ENCODE measurements around the gene PCP2. TPM values are rescaled to one million over a fixed set of nuclear protein-coding genes. Genes with fewer than 3 reads are reported as not detected.

Gene PCP2
- total and polyA plus RNA-seq, 2 of the 13 experiments (the other 11 are each of a cell fraction or from before 2014, with no cell fraction given) = 0.62 TPM; not detected in 1

GRCh38 chr19:7674010-7675005, 40.8 kb upstream of the PCP2 start:
- Histone ChIP-seq H3K9me3 (ENCODE audit: low read length) (no peaks in the 10 kb centered on the region), H3K4me2 (ENCODE audit: low read depth, low read length) (no peak overlapping the region), H2AFZ (ENCODE audit: low read length) (no peak overlapping the region), H3K27me3 (ENCODE audit: control insufficient read depth in 1 of 2, insufficient read depth in 2 of 2, low read length in 2 of 2) (peaks cover 3 to 35% of the 10 kb centered on the region in 2 experiments; a peak in 2 of 5 replicates), H3K4me3 (replicated peaks in 1 of 3; ENCODE audit: insufficient read depth in 1 of 3, low read depth in 2 of 3, low read length in 3 of 3) (no peak overlapping the region), H3K4me1 (ENCODE audit: insufficient read depth, low read length) (peaks cover 14% of the 10 kb centered on the region), H3K27ac (ENCODE audit: extremely low read length, insufficient read depth, low read length) (no peak overlapping the region), H3K36me3 (replicated peaks in 1 of 2; ENCODE audit: control insufficient read depth in 1 of 2, insufficient read depth in 2 of 2, low read length in 2 of 2) (no peaks in the 10 kb centered on the region), H4K20me1 (ENCODE audit: insufficient read depth, low read length) (no peaks in the 10 kb centered on the region), H3K79me2 (ENCODE audit: insufficient read depth, low read length) (no peaks in the 10 kb centered on the region), H3K9ac (ENCODE audit: insufficient read depth, low read depth, low read length) (no peak overlapping the region)
- ChIA-PET POLR2A (interaction anchor here (1.2 kb wide), 1 partner anchor 45 kb away, joined by 3 read pairs; the partner anchor contains the start of genes PET100 and XAB2), CTCF (ENCODE audit: low intra/inter-chr PET ratio, low total read pairs) (no interaction called here)
- in situ Hi-C loops (cut with HindIII; ENCODE audit: extremely low pct_ligation_motif_present, low pct_unique_long_range_greater_than_20kb) = no loop called here
- ATAC-seq (peak; percentile 64), DNase-seq (ENCODE audit: low spot score) (peak; percentile 21), FAIRE-seq (no peak)
- intact Hi-C loops (cut with micrococcal nuclease; ENCODE audit: unreplicated experiment) = no loop called here
- WGBS (ENCODE audit: low lambda C conversion rate) = 33% methylated on average over 20 of the region's 21 CpGs
- no TSS peak for BruUV-seq (replicated peaks)
- TF ChIP-seq ARID2 (CRISPR knock-in tag; IDR thresholded peaks at IDR 0.05; ENCODE audit: borderline replicate concordance) = no peak
- TF ChIP-seq SRSF1 (optimal IDR thresholded peaks at IDR 0.05; ENCODE audit: low read depth, low read length) = no peak
- TF ChIP-seq ELF3 (CRISPR knock-in tag; IDR thresholded peaks at IDR 0.05) = no peak
- peak; percentile 87 for TF ChIP-seq PBX2 (CRISPR knock-in tag; IDR thresholded peaks at IDR 0.05)
- TF ChIP-seq ZNF549 (CRISPR knock-in tag; IDR thresholded peaks at IDR 0.05) = no peak
- TF ChIP-seq ZBTB7A (CRISPR knock-in tag; IDR thresholded peaks at IDR 0.05) = no peak
- no peak for TF ChIP-seq HNF4A (CRISPR knock-in tag; IDR thresholded peaks at IDR 0.05)
- TF ChIP-seq, protein P1, sequence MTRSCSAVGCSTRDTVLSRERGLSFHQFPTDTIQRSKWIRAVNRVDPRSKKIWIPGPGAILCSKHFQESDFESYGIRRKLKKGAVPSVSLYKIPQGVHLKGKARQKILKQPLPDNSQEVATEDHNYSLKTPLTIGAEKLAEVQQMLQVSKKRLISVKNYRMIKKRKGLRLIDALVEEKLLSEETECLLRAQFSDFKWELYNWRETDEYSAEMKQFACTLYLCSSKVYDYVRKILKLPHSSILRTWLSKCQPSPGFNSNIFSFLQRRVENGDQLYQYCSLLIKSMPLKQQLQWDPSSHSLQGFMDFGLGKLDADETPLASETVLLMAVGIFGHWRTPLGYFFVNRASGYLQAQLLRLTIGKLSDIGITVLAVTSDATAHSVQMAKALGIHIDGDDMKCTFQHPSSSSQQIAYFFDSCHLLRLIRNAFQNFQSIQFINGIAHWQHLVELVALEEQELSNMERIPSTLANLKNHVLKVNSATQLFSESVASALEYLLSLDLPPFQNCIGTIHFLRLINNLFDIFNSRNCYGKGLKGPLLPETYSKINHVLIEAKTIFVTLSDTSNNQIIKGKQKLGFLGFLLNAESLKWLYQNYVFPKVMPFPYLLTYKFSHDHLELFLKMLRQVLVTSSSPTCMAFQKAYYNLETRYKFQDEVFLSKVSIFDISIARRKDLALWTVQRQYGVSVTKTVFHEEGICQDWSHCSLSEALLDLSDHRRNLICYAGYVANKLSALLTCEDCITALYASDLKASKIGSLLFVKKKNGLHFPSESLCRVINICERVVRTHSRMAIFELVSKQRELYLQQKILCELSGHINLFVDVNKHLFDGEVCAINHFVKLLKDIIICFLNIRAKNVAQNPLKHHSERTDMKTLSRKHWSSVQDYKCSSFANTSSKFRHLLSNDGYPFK (CRISPR knock-in tag; IDR thresholded peaks at IDR 0.05; ENCODE audit: borderline replicate concordance) = no peak
- TF ChIP-seq ZBTB38 (CRISPR knock-in tag; IDR thresholded peaks at IDR 0.05) = no peak
- TF ChIP-seq SP2 (CRISPR knock-in tag; IDR thresholded peaks at IDR 0.05) = peak; percentile 57
- no peak for TF ChIP-seq MXI1 (IDR thresholded peaks at IDR 0.05; ENCODE audit: borderline replicate concordance, low read depth, low read length)
- TF ChIP-seq SOX13 (IDR thresholded peaks at IDR 0.05) = no peak
- TF ChIP-seq SOX13 (CRISPR knock-in tag; conservative IDR thresholded peaks at IDR 0.05 in 1 of 2, IDR thresholded peaks at IDR 0.05 in 1 of 2) = no peak
- no peak for TF ChIP-seq ZNF256 (CRISPR knock-in tag; conservative IDR thresholded peaks at IDR 0.05)
- TF ChIP-seq ZNF850 (CRISPR knock-in tag; conservative IDR thresholded peaks at IDR 0.05) = no peak
- TF ChIP-seq ZNF768 (CRISPR knock-in tag; IDR thresholded peaks at IDR 0.05) = no peak
- TF ChIP-seq NFYB (CRISPR knock-in tag; IDR thresholded peaks at IDR 0.05) = peak; percentile 54
- no peak for TF ChIP-seq TGIF2 (CRISPR knock-in tag; IDR thresholded peaks at IDR 0.05)
- TF ChIP-seq STAT5B (CRISPR knock-in tag; IDR thresholded peaks at IDR 0.05) = no peak
- TF ChIP-seq ZNF530 (CRISPR knock-in tag; IDR thresholded peaks at IDR 0.05; ENCODE audit: low read depth) = no peak
- TF ChIP-seq ZNF749 (CRISPR knock-in tag; IDR thresholded peaks at IDR 0.05; ENCODE audit: borderline replicate concordance) = no peak
- TF ChIP-seq NFYC (CRISPR knock-in tag; IDR thresholded peaks at IDR 0.05) = peak; percentile 56
- TF ChIP-seq NAIF1 (CRISPR knock-in tag; IDR thresholded peaks at IDR 0.05; ENCODE audit: borderline replicate concordance) = no peak
